H7 (cell line): Measurements from ENCODE around the gene ZIC4. TPM values are rescaled to one million over a fixed set of nuclear protein-coding genes. Genes with fewer than 3 reads are reported as not detected.

Experiments used
- DNase-seq: peaks from one replicate; pipeline ENCODE4 v3.0.0; 2012
- H3K27me3 ChIP-seq: 2 replicates; pipeline ENCODE4 v1.6.0; 2011; ENCODE audit warnings: mild to moderate bottlenecking, low read length; ENCODE audit not compliant: control insufficient read depth, insufficient read depth
- H3K36me3 ChIP-seq: replicated peaks from 2 replicates; pipeline ENCODE4 v1.5.1; 2011; ENCODE audit warnings: low read length; ENCODE audit not compliant: control insufficient read depth, insufficient read depth
- H3K4me3 ChIP-seq: 2 replicates; pipeline ENCODE4 v1.5.1; 2011; ENCODE audit warnings: low read depth, mild to moderate bottlenecking, control low read depth, low read length, moderate library complexity; ENCODE audit not compliant: insufficient read depth
- total RNA-seq: library from RNA; depleted of rRNA; stranded (reverse); fragments of >200 nt; shearing (Covaris generic); gene quantifications from 2 replicates; pipeline ENCODE4 v1.2.3, GENCODE V29; 2014; rRNA removed

The ZIC4 gene
- total RNA-seq, 1 experiment from 2014 or later: 0.59 TPM

DNA sequence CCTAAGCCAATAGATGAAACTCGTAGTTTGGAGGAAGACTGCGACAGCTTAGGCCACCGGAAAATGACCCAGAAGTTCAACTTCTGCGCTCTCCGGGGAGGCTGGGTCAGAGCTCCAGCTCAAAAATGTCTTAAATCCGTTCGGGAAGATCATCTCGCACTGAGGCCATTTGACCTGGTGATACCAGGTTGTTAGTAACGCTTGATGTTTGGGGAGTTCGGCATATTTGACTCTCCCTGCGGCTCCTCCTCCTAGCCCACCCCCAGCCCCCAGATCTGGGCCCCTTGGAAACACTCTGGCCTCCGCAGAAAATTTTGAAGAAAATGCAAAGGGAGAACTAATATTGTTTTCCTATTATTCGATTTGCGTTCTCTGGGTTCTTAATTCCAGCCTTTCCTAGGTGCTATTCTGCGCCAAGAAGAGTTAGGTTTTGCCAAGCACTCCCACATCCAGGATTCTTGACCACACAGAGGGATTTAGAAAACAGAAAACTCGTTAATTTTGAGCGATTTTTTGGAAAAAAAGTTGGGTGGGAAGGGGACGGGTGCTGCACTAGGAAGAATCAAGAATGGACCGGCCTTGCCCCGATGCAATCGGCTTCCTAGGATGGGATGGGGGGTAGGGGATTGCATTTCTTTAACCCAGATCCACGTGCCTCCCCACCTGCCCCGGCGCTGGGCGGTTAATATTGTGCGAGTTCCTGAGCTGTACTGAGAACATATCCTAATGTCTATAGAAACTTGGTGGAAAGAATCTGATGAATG is 50.0 kb downstream of the ZIC4 start:
- no peaks in the 10 kb centered on the region for H3K36me3 ChIP-seq
- H3K27me3 ChIP-seq: peaks cover 83% of the 10 kb centered on the region
- H3K4me3 ChIP-seq: no peak overlapping the region
- no peak for DNase-seq

DNA sequence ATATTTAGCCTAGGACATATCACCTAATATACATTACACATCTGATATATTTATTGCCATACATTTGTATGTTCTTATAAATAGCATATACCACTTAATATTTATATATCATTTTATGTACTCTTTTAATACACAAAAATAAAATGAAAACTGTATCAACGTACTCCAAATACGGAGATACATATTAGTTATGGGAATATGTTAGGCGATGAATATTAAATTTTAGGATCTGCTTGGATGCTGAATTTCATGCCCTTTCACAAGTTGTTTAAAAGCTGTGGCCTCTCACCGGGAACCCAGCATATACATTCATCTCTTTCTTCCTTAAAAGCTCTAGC is 50.6 kb downstream of the ZIC4 start:
- H3K36me3 ChIP-seq: no peaks in the 10 kb centered on the region
- DNase-seq: no peak
- H3K27me3 ChIP-seq: peaks cover 76% of the 10 kb centered on the region
- no peak overlapping the region for H3K4me3 ChIP-seq

DNA sequence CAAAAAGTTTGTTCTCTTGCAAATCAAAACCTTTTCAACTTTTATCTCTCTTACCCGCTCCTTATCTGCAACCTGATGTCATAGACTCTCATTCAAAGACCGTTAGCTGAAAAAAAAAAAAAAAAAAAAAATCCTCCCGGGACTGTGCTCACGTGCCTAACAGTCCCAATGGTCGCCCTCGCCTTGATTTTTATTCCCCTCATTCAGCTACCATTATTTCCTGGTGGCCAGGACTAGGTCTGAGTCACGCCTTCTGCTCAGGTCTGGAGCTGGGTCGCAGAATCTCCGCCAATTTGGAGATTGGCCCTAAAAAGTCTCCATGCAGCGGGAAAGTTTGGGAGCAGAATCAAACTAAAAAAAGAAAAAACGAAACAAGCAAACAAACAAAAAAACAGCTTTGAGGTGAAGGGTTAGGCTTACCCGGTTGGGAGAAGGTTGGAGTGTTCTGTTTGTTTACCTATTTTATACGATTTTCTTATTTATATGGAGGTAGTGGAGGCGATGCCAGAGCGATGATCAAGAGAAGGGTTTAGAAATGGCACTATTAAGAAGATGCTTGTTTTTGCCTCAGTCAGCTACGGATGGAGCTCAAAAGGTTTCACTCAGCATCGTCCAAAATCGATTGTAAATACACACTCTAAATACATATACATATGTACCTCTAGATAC is 51.1 kb downstream of the ZIC4 start:
- no peak overlapping the region for H3K4me3 ChIP-seq
- H3K27me3 ChIP-seq: peaks cover 71% of the 10 kb centered on the region
- H3K36me3 ChIP-seq: no peaks in the 10 kb centered on the region
- no peak for DNase-seq

DNA sequence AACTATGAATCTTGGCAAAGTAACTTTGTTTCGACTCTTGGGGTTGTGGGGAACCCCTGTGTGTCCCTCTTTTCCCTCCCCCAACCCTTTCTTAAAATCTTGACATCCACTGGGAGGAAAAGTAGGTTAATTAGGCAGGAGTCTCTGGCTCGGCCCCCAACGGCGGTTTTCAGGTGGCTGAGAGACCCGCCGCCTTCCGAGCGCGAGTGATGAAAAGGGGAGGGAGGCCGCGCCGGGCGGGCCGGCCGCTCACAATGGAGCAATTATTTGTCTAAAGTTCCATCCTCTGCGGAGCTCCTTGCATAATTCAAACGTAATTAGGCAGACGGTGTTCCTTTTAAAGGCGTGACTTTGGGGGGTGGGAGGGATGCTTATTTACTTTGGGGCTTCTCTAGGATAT is 51.7 kb downstream of the ZIC4 start:
- Histone ChIP-seq H3K27me3 (peaks cover 65% of the 10 kb centered on the region), H3K4me3 (no peak overlapping the region), H3K36me3 (no peaks in the 10 kb centered on the region)
- no peak for DNase-seq

DNA sequence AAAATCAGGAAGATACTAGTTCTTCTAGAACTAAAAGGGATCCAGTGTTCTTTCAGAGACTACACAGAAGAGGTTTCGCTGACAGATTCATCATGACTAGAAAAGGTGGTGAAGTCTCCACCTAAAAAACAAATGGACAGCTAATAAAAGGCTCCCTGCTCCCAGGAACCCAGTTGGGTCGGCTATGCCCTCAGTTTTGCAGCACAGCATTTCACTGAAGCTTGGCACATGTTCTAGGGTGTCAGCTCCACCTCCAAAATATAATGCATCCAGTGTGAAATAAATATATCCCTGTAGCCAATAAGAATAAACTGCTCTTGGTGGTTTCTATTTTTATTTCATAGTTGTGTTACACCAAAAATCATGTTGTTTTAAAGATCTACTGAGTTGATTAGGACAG is 55.0 kb downstream of the ZIC4 start:
- Histone ChIP-seq H3K27me3 (peaks cover 32% of the 10 kb centered on the region), H3K4me3 (no peak overlapping the region), H3K36me3 (no peaks in the 10 kb centered on the region)
- DNase-seq: no peak

DNA sequence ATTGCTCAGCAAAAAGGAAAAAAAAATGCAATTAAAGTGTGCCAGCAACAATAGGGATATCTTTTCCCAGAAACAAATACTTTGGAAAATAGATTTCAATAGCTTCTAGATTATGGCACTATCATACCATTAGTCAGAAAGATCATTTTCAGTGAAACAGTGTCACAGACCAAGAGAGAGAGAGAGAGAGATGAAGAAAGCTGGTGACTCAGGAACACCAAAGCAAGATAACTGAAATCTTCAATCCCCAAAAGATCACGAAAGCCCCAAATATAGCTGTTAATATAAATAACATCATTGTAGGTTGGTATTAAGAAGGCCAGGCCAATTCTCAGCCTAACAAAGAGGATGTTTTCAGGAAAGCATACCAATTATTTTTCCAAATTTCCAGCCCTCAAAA is 57.4 kb downstream of the ZIC4 start:
- Histone ChIP-seq H3K36me3 (no peaks in the 10 kb centered on the region), H3K27me3 (peaks cover 10% of the 10 kb centered on the region), H3K4me3 (no peak overlapping the region)
- DNase-seq: no peak

DNA sequence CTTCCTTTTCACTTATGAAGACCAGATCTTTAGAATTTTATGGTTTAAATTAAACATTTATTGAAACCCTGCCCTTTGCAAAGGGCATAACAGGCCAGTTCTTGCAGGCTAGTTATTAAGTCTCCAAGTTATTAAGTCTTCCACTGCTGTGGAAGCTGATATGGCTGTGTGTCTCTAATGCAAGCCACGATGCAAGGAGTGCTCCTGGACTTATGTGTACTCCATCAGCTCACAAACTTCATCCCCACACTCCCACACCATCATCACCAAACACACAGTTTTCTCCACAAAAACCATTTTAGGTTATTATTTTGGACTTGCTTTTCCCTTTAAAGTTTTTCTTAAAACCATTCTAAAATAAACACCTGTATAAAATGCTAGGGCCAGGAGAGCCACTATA is 62.4 kb downstream of the ZIC4 start:
- DNase-seq: no peak
- Histone ChIP-seq H3K36me3 (no peaks in the 10 kb centered on the region), H3K27me3 (no peaks in the 10 kb centered on the region), H3K4me3 (no peak overlapping the region)

DNA sequence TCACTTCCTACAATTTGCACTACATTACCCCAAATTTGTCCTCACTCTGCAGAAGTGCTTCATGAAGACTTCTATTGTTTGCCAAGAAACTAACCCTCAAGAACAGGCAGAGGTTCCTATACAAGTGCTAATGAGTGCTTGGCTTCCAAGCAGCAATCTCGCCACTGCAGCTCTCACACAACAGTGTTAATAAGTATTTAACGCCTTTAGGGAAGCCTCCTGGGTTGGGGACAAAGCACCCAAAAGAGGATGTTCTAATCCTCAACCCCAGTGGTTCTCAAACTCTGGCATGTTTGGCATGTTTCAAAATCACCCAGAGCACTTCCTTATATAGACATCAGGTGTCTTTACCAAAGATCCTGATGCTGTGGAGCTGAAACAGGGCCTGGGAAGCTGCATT is 64.6 kb downstream of the ZIC4 start:
- no peaks in the 10 kb centered on the region for H3K36me3 ChIP-seq
- no peaks in the 10 kb centered on the region for H3K27me3 ChIP-seq
- no peak overlapping the region for H3K4me3 ChIP-seq
- DNase-seq: no peak

DNA sequence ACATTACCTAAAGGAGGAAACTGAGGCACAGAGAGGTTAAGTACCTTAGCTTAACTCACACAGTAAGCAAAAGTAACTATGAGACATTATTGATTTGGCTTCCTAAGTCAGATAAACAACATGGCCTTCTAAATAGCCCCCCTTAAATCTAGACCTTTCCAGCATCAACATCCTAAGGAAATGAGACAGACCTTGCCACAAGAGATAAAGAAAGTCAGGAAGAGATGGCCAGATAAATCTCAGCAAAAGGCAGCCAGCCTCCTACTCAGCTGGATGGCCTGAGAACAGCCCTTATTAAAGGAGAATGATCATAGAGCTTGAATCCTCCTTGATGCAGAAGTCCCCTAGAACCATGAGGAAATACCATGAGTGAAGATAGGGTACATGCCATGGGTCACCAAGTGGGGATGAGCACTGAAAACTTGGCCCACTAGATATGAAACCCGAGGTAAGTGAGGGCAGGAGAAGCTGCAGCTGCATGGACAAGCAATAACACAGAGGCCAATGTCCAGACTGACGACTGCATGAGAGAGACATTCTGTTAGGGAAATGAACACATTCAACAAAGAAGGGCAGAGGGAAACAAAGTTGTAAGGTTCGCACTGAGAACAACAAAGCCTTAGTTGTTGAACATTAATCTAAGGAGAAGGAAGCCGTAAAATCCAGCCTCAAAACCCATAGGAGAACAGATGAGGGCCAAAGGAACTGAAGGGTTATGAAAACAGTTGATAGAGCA is 69.6 kb downstream of the ZIC4 start:
- no peaks in the 10 kb centered on the region for H3K27me3 ChIP-seq
- DNase-seq: no peak
- H3K36me3 ChIP-seq: no peaks in the 10 kb centered on the region
- H3K4me3 ChIP-seq: no peak overlapping the region

Other genes with a start within 250 kb of the ZIC4 start
- gene ZIC1, start 2.8 kb upstream of the ZIC4 start, total RNA-seq: 2.0 and 3.5 TPM in 2 replicates